HepG2 (cell line): ENCODE results near the gene PSMA4. TPM values are rescaled to one million over a fixed set of nuclear protein-coding genes. Genes with fewer than 3 reads are reported as not detected.

Experiments used
- HDAC2 ChIP-seq: sonication (generic); formaldehyde crosslinking; IDR thresholded peaks from 2 replicates; pipeline ENCODE4 v1.4.0; 2020; ENCODE audit warnings: missing genetic modification reagents
- IRX3 ChIP-seq: sonication (generic); formaldehyde crosslinking; IDR thresholded peaks from 2 replicates; pipeline ENCODE4 v1.8.1; 2023; ENCODE audit warnings: mild to moderate bottlenecking, low read depth, missing genetic modification reagents, borderline replicate concordance
- MEF2D ChIP-seq: sonication (generic); formaldehyde crosslinking; IDR thresholded peaks from 2 replicates; pipeline ENCODE4 v1.5.1; 2020; ENCODE audit warnings: mild to moderate bottlenecking, missing genetic modification reagents
- NAIF1 ChIP-seq: sonication (generic); formaldehyde crosslinking; IDR thresholded peaks from 2 replicates; pipeline ENCODE4 v1.5.0; 2020; ENCODE audit warnings: mild to moderate bottlenecking, missing genetic modification reagents, borderline replicate concordance
- NFAT5 ChIP-seq: sonication (generic); formaldehyde crosslinking; IDR thresholded peaks from 2 replicates; pipeline ENCODE4 v1.4.0; 2020; ENCODE audit warnings: missing genetic modification reagents
- NR2F1 ChIP-seq, 2 experiments: fragments of 450-650 bp in 1 of 2; formaldehyde crosslinking in 1 of 2; IDR thresholded peaks; 2 replicates each; pipeline versions ENCODE4 v1.5.0 to v1.6.1; 2016 to 2020; ENCODE audit warnings: mild to moderate bottlenecking in 1 of 2, missing compliant biosample characterization in 1 of 2, missing genetic modification reagents in 1 of 2, moderate library complexity in 1 of 2
- ONECUT2 ChIP-seq: sonication (generic); formaldehyde crosslinking; IDR thresholded peaks from 2 replicates; pipeline ENCODE4 v1.4.0; 2020; ENCODE audit warnings: missing genetic modification reagents
- PHF8 ChIP-seq: sonication (generic); formaldehyde crosslinking; IDR thresholded peaks from 2 replicates; pipeline ENCODE4 v1.5.0; 2020; ENCODE audit warnings: missing genetic modification reagents
- RBFOX2 ChIP-seq: fragments of 200-400 bp; formaldehyde crosslinking; IDR thresholded peaks from 2 replicates; pipeline ENCODE4 v1.6.1; 2017; ENCODE audit warnings: low read depth, mild to moderate bottlenecking, low read length
- RFX3 ChIP-seq: IDR thresholded peaks from 2 replicates; pipeline ENCODE4 v1.6.1; 2016; ENCODE audit warnings: missing biosample characterization, missing genetic modification reagents
- SRSF1 ChIP-seq: fragments of 200-400 bp; formaldehyde crosslinking; optimal IDR thresholded peaks from 2 replicates; pipeline ENCODE3; 2017; ENCODE audit warnings: mild to moderate bottlenecking, low read depth, low read length, moderate library complexity
- TRAFD1 ChIP-seq: sonication (generic); formaldehyde crosslinking; IDR thresholded peaks from 2 replicates; pipeline ENCODE4 v1.5.1; 2020; ENCODE audit warnings: missing genetic modification reagents, mild to moderate bottlenecking, borderline replicate concordance
- TRIM22 ChIP-seq: fragments of 450-650 bp; IDR thresholded peaks from 2 replicates; pipeline ENCODE4 v1.6.1; 2017
- ZBTB34 ChIP-seq: sonication (generic); formaldehyde crosslinking; IDR thresholded peaks from 2 replicates; pipeline ENCODE4 v1.8.0; 2022; ENCODE audit warnings: mild to moderate bottlenecking, missing genetic modification reagents
- ZNF383 ChIP-seq: sonication (generic); formaldehyde crosslinking; IDR thresholded peaks from 2 replicates; pipeline ENCODE4 v1.4.0; 2020; ENCODE audit warnings: missing genetic modification reagents, mild to moderate bottlenecking, borderline replicate concordance
- ZNF788 ChIP-seq: sonication (generic); formaldehyde crosslinking; IDR thresholded peaks from 2 replicates; pipeline ENCODE4 v1.5.0; 2020; ENCODE audit warnings: mild to moderate bottlenecking, missing genetic modification reagents, borderline replicate concordance
- polyA plus RNA-seq, 8 experiments: library from polyadenylated mRNA; depleted of rRNA in 3 of 8; stranded (reverse) in 7 of 8; unstranded in 1 of 8; fragments of >200 nt; fragmentation: Illumina TruSeq in 4 of 8; extraction: Trizol in 4 of 8; gene quantifications; 2 replicates each; pipeline versions ENCODE4 v1.2.1 to v1.2.3, GENCODE V29; 2011 to 2016; ENCODE audit warnings: low read depth in 4 of 8, missing spikeins in 1 of 8, mixed read lengths in 1 of 8; ENCODE audit not compliant: insufficient read depth in 1 of 8
- total RNA-seq, 5 experiments: library from RNA; depleted of rRNA; stranded (reverse); fragments of >200 nt; fragmentation: Illumina TruSeq; extraction: Trizol; gene quantifications; 2 replicates each; pipeline ENCODE4 v1.2.3, GENCODE V29; 2016; ENCODE audit warnings: low read depth in 1 of 5
- TF ChIP-seq, protein P1 (sequence below): sonication (generic); formaldehyde crosslinking; conservative IDR thresholded peaks from 2 replicates; pipeline ENCODE4 v1.8.0; 2022; ENCODE audit warnings: low read depth, missing genetic modification reagents

The PSMA4 gene
- total and polyA plus RNA-seq, 2 of the 13 experiments (the other 11 are each of a cell fraction or from before 2014, with no cell fraction given), result 202 to 404 TPM

DNA sequence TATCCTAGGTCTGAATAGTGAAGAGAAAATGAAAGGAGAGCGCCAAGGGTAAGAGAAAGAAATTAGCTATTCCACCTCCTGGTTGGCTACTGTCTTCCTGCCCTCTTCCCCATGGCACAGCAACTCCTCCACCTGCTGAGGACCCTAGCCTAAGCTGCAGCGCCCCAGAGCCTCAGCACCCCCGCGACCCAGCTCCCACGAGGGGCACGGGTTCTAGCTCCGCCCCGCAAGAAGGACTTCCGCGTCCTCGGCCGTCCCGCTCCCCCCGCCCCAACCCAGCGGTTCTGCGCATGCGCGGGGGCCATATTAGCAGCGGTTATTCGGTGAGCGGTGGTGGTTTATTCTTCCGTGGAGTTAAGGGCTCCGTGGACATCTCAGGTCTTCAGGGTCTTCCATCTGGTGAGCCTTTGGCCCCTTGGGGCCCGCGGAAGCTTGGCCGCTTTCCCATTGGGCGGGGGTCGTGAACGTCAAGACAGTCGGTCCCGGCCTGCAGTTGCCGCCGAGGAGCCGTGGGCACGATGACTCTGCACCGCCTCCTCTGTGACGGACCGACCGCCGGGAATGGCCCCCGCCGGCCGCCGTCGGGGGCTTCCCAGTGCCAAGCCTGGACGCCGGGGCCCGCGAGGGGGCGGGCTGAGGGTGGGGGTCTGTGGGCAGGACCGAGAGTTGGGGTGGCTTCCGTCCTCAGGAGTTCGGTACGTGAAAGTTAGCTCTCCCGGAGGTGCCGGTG is at the start of gene PSMA4 (continued):
- no peak for TF ChIP-seq TRAFD1 (CRISPR knock-in tag)
- 0 out of 2 replicates have a peak, but pooled peaks have one; percentile 50 for TF ChIP-seq ZBTB34
- no peak for TF ChIP-seq TRIM22
- TF ChIP-seq IRX3 (CRISPR knock-in tag), result no peak
- no peak for TF ChIP-seq NAIF1 (CRISPR knock-in tag)
- peak; percentile 31; the same call in 1 of the 2 replicates for TF ChIP-seq HDAC2 (CRISPR knock-in tag)
- TF ChIP-seq ZNF383 (CRISPR knock-in tag), result no peak
- TF ChIP-seq ONECUT2 (CRISPR knock-in tag), result no peak
- TF ChIP-seq NR2F1 (CRISPR knock-in tag; IDR thresholded peaks at IDR 0.05), result no peak
- TF ChIP-seq SRSF1, result peak; percentile 58
- TF ChIP-seq PHF8, result peak; percentile 98
- TF ChIP-seq RBFOX2, result peak; percentile 95
- no peak for TF ChIP-seq RFX3 (CRISPR knock-in tag)
- TF ChIP-seq, protein P1, sequence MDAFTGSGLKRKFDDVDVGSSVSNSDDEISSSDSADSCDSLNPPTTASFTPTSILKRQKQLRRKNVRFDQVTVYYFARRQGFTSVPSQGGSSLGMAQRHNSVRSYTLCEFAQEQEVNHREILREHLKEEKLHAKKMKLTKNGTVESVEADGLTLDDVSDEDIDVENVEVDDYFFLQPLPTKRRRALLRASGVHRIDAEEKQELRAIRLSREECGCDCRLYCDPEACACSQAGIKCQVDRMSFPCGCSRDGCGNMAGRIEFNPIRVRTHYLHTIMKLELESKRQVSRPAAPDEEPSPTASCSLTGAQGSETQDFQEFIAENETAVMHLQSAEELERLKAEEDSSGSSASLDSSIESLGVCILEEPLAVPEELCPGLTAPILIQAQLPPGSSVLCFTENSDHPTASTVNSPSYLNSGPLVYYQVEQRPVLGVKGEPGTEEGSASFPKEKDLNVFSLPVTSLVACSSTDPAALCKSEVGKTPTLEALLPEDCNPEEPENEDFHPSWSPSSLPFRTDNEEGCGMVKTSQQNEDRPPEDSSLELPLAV (CRISPR knock-in tag), result no peak
- TF ChIP-seq NFAT5, result no peak
- TF ChIP-seq ZNF788 (CRISPR knock-in tag), result peak; percentile 70; the same call in 1 of the 2 replicates
- TF ChIP-seq MEF2D, result no peak
